ENCODE measurements around the gene LRFN2. TPM values are rescaled to one million over a fixed set of nuclear protein-coding genes. Genes with fewer than 3 reads are reported as not detected.

Gene LRFN2
- total RNA-seq, 1 experiment from 2014 or later = 26.6 TPM

- DNase-seq (ENCODE audit: low spot score) = no peak
- H3K27ac ChIP-seq (ENCODE audit: low read depth, low read length, poor library complexity, severe bottlenecking) = no peak overlapping the region
- no peak for TF ChIP-seq CTCF (conservative IDR thresholded peaks at IDR 0.05; ENCODE audit: low read depth, low read length)
- no peaks in the 10 kb centered on the region for H3K27me3 ChIP-seq (replicated peaks; ENCODE audit: insufficient read depth, low read depth, low read length, poor library complexity)
- BruUV-seq (replicated peaks) = no TSS peak
- intact Hi-C loops (cut with micrococcal nuclease; ENCODE audit: unreplicated experiment) = no loop called here
- POLR2A ChIA-PET (ENCODE audit: low non-redundant PET) = no interaction called here
- CTCF ChIA-PET = no interaction called here
- H3K9me3 ChIP-seq (ENCODE audit: low read depth, low read length, poor library complexity, severe bottlenecking) = no peaks in the 10 kb centered on the region
- no peaks in the 10 kb centered on the region for H3K36me3 ChIP-seq (ENCODE audit: insufficient read depth, low read length, poor library complexity, severe bottlenecking)
- H3K4me1 ChIP-seq (ENCODE audit: insufficient read depth, low read length, poor library complexity, severe bottlenecking) = peaks cover 6% of the 10 kb centered on the region
- H3K4me3 ChIP-seq (ENCODE audit: low read depth, low read length, poor library complexity, severe bottlenecking) = no peak overlapping the region
Observed at GRCh38 chr6:40460380-40460779, 126.8 kb downstream of the LRFN2 start.

- no peak for TF ChIP-seq CTCF (conservative IDR thresholded peaks at IDR 0.05; ENCODE audit: low read depth, low read length)
- no peak for TF ChIP-seq EZH2 (IDR thresholded peaks at IDR 0.05; ENCODE audit: borderline replicate concordance, low read depth, low read length, poor library complexity, severe bottlenecking)
- POLR2A ChIA-PET (ENCODE audit: low non-redundant PET) = no interaction called here
Observed at GRCh38 chr6:40457261-40457660, 129.9 kb downstream of the LRFN2 start.

GRCh38 chr6:40456390-40457013, 130.7 kb downstream of the LRFN2 start:
- intact Hi-C loops (cut with micrococcal nuclease; ENCODE audit: unreplicated experiment) = no loop called here
- no peak for DNase-seq (ENCODE audit: low spot score)
- Histone ChIP-seq H3K4me3 (ENCODE audit: low read depth, low read length, poor library complexity, severe bottlenecking) (no peak overlapping the region), H3K4me1 (ENCODE audit: insufficient read depth, low read length, poor library complexity, severe bottlenecking) (peaks cover 6% of the 10 kb centered on the region), H3K27me3 (replicated peaks; ENCODE audit: insufficient read depth, low read depth, low read length, poor library complexity) (no peaks in the 10 kb centered on the region), H3K27ac (ENCODE audit: low read depth, low read length, poor library complexity, severe bottlenecking) (no peak overlapping the region), H3K36me3 (ENCODE audit: insufficient read depth, low read length, poor library complexity, severe bottlenecking) (no peaks in the 10 kb centered on the region), H3K9me3 (ENCODE audit: low read depth, low read length, poor library complexity, severe bottlenecking) (no peaks in the 10 kb centered on the region)
- ChIA-PET POLR2A (ENCODE audit: low non-redundant PET) (no interaction called here), CTCF (no interaction called here)
- BruUV-seq (replicated peaks) = no TSS peak
- TF ChIP-seq EZH2 (IDR thresholded peaks at IDR 0.05; ENCODE audit: borderline replicate concordance, low read depth, low read length, poor library complexity, severe bottlenecking) (no peak), CTCF (conservative IDR thresholded peaks at IDR 0.05; ENCODE audit: low read depth, low read length) (no peak)

More at GRCh38 chr6:40457261-40457660, 129.9 kb downstream of the LRFN2 start:
- H3K4me3 ChIP-seq (ENCODE audit: low read depth, low read length, poor library complexity, severe bottlenecking) = no peak overlapping the region
- intact Hi-C loops (cut with micrococcal nuclease; ENCODE audit: unreplicated experiment) = no loop called here
- H3K9me3 ChIP-seq (ENCODE audit: low read depth, low read length, poor library complexity, severe bottlenecking) = no peaks in the 10 kb centered on the region
- no peak for DNase-seq (ENCODE audit: low spot score)
- H3K4me1 ChIP-seq (ENCODE audit: insufficient read depth, low read length, poor library complexity, severe bottlenecking) = peaks cover 6% of the 10 kb centered on the region
- no peaks in the 10 kb centered on the region for H3K27me3 ChIP-seq (replicated peaks; ENCODE audit: insufficient read depth, low read depth, low read length, poor library complexity)
- no peak overlapping the region for H3K27ac ChIP-seq (ENCODE audit: low read depth, low read length, poor library complexity, severe bottlenecking)
- CTCF ChIA-PET = no interaction called here
- no peaks in the 10 kb centered on the region for H3K36me3 ChIP-seq (ENCODE audit: insufficient read depth, low read length, poor library complexity, severe bottlenecking)
- BruUV-seq (replicated peaks) = no TSS peak
